Measurements from ENCODE around the gene ZCCHC24.
"Not testable (repeated sequence)": the region's sequence is repeated elsewhere in the genome, so short reads cannot be mapped to it uniquely, and the experiment has no call there.

Gene ZCCHC24

GRCh38 chr10:79452174-79452611, 6.8 kb upstream of the ZCCHC24 start:
- peaks cover 22% of the 10 kb centered on the region for H3K27me3 ChIP-seq (ENCODE audit: insufficient read depth, insufficient read length)
- no peak overlapping the region for H3K9ac ChIP-seq (ENCODE audit: insufficient read length, low read depth)
- TF ChIP-seq ZNF274 (IDR thresholded peaks at IDR 0.05; ENCODE audit: low read depth, low read length) (no peak), YY1 (IDR thresholded peaks at IDR 0.05; ENCODE audit: insufficient read depth, insufficient read length) (no peak), SUZ12 (IDR thresholded peaks at IDR 0.05; ENCODE audit: extremely low read depth, insufficient read depth, insufficient read length) (no peak)
- no peaks in the 10 kb centered on the region for H3K36me3 ChIP-seq (ENCODE audit: insufficient read depth, insufficient read length, low read length)
- H3K9me3 ChIP-seq (ENCODE audit: insufficient read depth, low read length): no peaks in the 10 kb centered on the region
- DNase-seq (ENCODE audit: low read depth, low spot score): no peak
- peaks cover 5% of the 10 kb centered on the region for H3K4me1 ChIP-seq (ENCODE audit: insufficient read depth, insufficient read length)
- H3K4me3 ChIP-seq (ENCODE audit: insufficient read length, low read depth): no peak overlapping the region

DNA sequence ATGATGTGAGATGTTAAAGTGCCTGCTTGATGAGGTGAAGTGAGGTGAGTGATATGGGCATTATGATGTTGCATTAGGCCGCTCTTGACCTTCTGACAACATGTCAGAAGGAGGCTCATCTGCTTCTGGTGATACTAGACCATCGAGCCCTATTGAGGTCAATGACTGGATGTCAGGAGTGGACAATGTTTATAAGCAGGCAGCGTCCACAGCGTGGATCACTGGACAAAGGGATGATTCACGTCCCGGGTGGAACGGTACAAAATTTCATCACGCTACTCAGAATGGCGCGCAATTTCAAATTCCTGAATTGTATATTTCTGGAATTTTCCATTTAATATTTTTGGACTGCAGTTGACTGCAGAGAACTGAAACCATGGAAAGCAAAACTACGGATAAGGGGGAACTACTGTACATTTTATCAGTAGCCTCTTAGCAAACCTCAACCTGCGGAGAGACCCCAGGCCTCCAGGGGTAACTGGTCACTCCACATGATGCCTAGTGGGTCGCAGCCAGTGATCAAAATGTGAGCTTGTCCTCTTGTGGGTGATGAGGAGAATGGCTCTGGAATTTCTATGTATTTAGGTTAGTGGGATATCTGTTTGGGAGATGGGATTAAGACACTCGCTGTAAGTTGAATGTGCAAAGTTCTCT, 5.7 kb upstream of the ZCCHC24 start:
- Histone ChIP-seq H3K27me3 (ENCODE audit: insufficient read depth, insufficient read length) (peaks cover 28% of the 10 kb centered on the region), H3K9ac (ENCODE audit: insufficient read length, low read depth) (no peak overlapping the region), H3K9me3 (ENCODE audit: insufficient read depth, low read length) (no peaks in the 10 kb centered on the region), H3K4me3 (ENCODE audit: insufficient read length, low read depth) (no peak overlapping the region), H3K4me1 (ENCODE audit: insufficient read depth, insufficient read length) (peaks cover 5% of the 10 kb centered on the region), H3K36me3 (ENCODE audit: insufficient read depth, insufficient read length, low read length) (no peaks in the 10 kb centered on the region)
- TF ChIP-seq ZNF274 (IDR thresholded peaks at IDR 0.05; ENCODE audit: low read depth, low read length) (no peak), YY1 (IDR thresholded peaks at IDR 0.05; ENCODE audit: insufficient read depth, insufficient read length) (no peak), SUZ12 (IDR thresholded peaks at IDR 0.05; ENCODE audit: extremely low read depth, insufficient read depth, insufficient read length) (no peak)
- no peak for DNase-seq (ENCODE audit: low read depth, low spot score)

DNA sequence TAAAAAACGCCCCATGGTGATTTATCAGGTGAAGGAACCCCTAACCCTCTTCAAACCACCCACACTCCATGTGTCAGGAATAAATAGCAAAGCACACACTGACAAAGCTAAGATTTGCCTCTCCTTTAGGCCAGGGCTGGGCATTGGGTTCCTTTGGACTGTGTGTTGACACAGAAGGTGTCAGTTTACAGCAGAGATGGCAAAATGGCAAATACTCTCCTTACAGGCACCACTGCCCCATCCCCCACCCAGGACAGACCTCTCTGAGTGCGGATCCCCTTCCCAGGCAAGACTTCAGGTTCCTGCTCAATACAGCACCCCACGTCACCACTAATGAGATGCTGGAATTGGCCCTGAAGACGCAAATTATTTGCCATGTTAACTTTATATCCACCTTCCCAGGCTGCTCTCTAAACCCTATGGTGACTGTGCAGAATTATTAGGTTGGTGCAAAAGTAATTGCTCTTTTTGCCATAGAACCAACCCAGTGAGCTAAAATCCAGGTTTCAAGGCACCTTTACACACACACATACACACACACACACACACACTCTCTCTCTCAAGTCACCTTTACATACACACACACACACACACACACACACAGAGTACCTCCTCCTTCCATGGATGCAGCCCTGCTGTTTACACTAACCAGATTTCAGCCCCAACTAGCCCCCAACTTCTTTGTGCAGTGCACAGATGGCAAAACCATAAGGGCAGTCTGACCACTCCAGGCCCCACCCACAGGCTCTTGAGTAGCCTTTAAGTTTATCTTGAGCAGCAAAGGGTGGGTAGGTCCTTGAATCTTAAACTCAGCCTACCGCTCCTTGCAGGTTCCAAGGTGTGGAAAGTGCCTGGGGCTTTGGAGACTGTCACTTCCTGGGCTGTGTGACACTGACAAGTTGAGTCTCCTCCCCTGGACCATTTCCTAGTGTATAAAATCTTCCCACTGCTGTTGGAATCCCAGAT, 4.0 kb upstream of the ZCCHC24 start:
- Histone ChIP-seq H3K27me3 (ENCODE audit: insufficient read depth, insufficient read length) (peaks cover 28% of the 10 kb centered on the region), H3K36me3 (ENCODE audit: insufficient read depth, insufficient read length, low read length) (no peaks in the 10 kb centered on the region), H3K9me3 (ENCODE audit: insufficient read depth, low read length) (no peaks in the 10 kb centered on the region), H3K4me1 (ENCODE audit: insufficient read depth, insufficient read length) (peaks cover 5% of the 10 kb centered on the region), H3K9ac (ENCODE audit: insufficient read length, low read depth) (no peak overlapping the region), H3K4me3 (ENCODE audit: insufficient read length, low read depth) (no peak overlapping the region)
- DNase-seq (ENCODE audit: low read depth, low spot score): no peak
- TF ChIP-seq YY1 (IDR thresholded peaks at IDR 0.05; ENCODE audit: insufficient read depth, insufficient read length): no peak
- TF ChIP-seq SUZ12 (IDR thresholded peaks at IDR 0.05; ENCODE audit: extremely low read depth, insufficient read depth, insufficient read length): no peak
- no peak for TF ChIP-seq ZNF274 (IDR thresholded peaks at IDR 0.05; ENCODE audit: low read depth, low read length)

DNA sequence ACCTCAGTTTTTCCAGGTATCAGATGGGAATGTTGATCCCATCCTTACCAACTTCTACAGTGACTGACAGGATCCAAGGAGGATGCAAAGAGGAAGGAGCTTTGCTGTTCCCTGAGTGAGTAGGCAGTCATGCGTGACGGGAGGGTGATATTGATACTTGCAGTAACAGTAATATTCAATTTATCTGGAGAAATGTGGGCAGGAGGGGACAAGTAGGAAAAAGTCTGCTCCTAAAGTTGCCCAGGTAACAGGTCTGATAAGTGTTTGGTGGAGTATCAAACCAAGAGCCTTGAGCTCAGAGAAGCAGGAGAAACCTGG, 3.3 kb upstream of the ZCCHC24 start:
- no peaks in the 10 kb centered on the region for H3K9me3 ChIP-seq (ENCODE audit: insufficient read depth, low read length)
- peaks cover 23% of the 10 kb centered on the region for H3K27me3 ChIP-seq (ENCODE audit: insufficient read depth, insufficient read length)
- no peak overlapping the region for H3K9ac ChIP-seq (ENCODE audit: insufficient read length, low read depth)
- H3K4me1 ChIP-seq (ENCODE audit: insufficient read depth, insufficient read length): peaks cover 5% of the 10 kb centered on the region
- no peak for DNase-seq (ENCODE audit: low read depth, low spot score)
- TF ChIP-seq ZNF274 (IDR thresholded peaks at IDR 0.05; ENCODE audit: low read depth, low read length) (no peak), YY1 (IDR thresholded peaks at IDR 0.05; ENCODE audit: insufficient read depth, insufficient read length) (no peak), SUZ12 (IDR thresholded peaks at IDR 0.05; ENCODE audit: extremely low read depth, insufficient read depth, insufficient read length) (no peak)
- H3K4me3 ChIP-seq (ENCODE audit: insufficient read length, low read depth): no peak overlapping the region
- H3K36me3 ChIP-seq (ENCODE audit: insufficient read depth, insufficient read length, low read length): no peaks in the 10 kb centered on the region

- Histone ChIP-seq H3K4me1 (ENCODE audit: insufficient read depth, insufficient read length) (peaks cover 8% of the 10 kb centered on the region), H3K27me3 (ENCODE audit: insufficient read depth, insufficient read length) (peaks cover 25% of the 10 kb centered on the region), H3K36me3 (ENCODE audit: insufficient read depth, insufficient read length, low read length) (no peaks in the 10 kb centered on the region), H3K9me3 (ENCODE audit: insufficient read depth, low read length) (no peaks in the 10 kb centered on the region), H3K4me3 (ENCODE audit: insufficient read length, low read depth) (no peak overlapping the region), H3K9ac (ENCODE audit: insufficient read length, low read depth) (no peak overlapping the region)
- no peak for DNase-seq (ENCODE audit: low read depth, low spot score)
- TF ChIP-seq ZNF274 (IDR thresholded peaks at IDR 0.05; ENCODE audit: low read depth, low read length) (no peak), SUZ12 (IDR thresholded peaks at IDR 0.05; ENCODE audit: extremely low read depth, insufficient read depth, insufficient read length) (no peak), YY1 (IDR thresholded peaks at IDR 0.05; ENCODE audit: insufficient read depth, insufficient read length) (no peak)
Measured at GRCh38 chr10:79447911-79448731, 2.7 kb upstream of the ZCCHC24 start.

DNA sequence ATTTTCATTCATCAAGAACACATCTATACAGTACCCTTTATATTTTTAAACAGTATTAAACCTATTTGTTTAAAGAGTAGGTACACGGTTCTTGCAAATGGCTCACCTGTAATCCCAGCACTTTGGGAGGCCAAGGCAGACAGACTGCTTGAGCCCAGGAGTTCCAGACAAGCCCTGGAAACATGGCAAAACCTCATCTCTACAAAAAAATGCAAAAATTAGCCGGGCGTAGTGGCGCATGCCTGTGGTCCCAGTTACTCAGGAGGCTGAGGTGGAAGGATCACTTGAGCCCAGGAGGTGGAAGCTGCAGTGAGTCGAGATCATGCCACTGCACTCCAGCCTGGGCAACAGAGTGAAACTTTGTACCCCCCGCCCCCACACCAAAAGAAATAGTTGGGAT, 1.8 kb upstream of the ZCCHC24 start:
- not testable (repeated sequence) for H3K4me3 ChIP-seq (ENCODE audit: insufficient read length, low read depth); DNase-seq (ENCODE audit: low read depth, low spot score); H3K36me3 ChIP-seq (ENCODE audit: insufficient read depth, insufficient read length, low read length); H3K4me1 ChIP-seq (ENCODE audit: insufficient read depth, insufficient read length); H3K9ac ChIP-seq (ENCODE audit: insufficient read length, low read depth); H3K9me3 ChIP-seq (ENCODE audit: insufficient read depth, low read length)
- H3K27me3 ChIP-seq (ENCODE audit: insufficient read depth, insufficient read length): peaks cover 31% of the 10 kb centered on the region

- Histone ChIP-seq H3K27me3 (ENCODE audit: insufficient read depth, insufficient read length) (peaks cover 31% of the 10 kb centered on the region), H3K36me3 (ENCODE audit: insufficient read depth, insufficient read length, low read length) (no peaks in the 10 kb centered on the region), H3K4me3 (ENCODE audit: insufficient read length, low read depth) (peak overlapping the region; percentile 33), H3K4me1 (ENCODE audit: insufficient read depth, insufficient read length) (peaks cover 8% of the 10 kb centered on the region), H3K9ac (ENCODE audit: insufficient read length, low read depth) (peak overlapping the region; percentile 57), H3K9me3 (ENCODE audit: insufficient read depth, low read length) (no peaks in the 10 kb centered on the region)
- no peak for DNase-seq (ENCODE audit: low read depth, low spot score)
- TF ChIP-seq ZNF274 (IDR thresholded peaks at IDR 0.05; ENCODE audit: low read depth, low read length): no peak
- TF ChIP-seq YY1 (IDR thresholded peaks at IDR 0.05; ENCODE audit: insufficient read depth, insufficient read length): no peak
- no peak for TF ChIP-seq SUZ12 (IDR thresholded peaks at IDR 0.05; ENCODE audit: extremely low read depth, insufficient read depth, insufficient read length)
Measured at GRCh38 chr10:79446758-79447084, 1.3 kb upstream of the ZCCHC24 start.

Measured in NT2/D1 (cell line).